Loucy (cell line): Measurements from ENCODE around the gene TRMT61A.

Experiments used
- CTCF ChIP-seq: fragments of 200-600 bp; sonication (generic); conservative IDR thresholded peaks from 2 replicates; pipeline ENCODE4 v1.5.1; 2014; ENCODE audit warnings: mild to moderate bottlenecking, antibody characterized with exemption, low read length
- EZH2phosphoT487 ChIP-seq: fragments of 200-600 bp; IDR thresholded peaks from 2 replicates; pipeline ENCODE4 v1.6.1; 2018; ENCODE audit warnings: antibody characterized with exemption, mild to moderate bottlenecking, moderate library complexity, borderline replicate concordance

GRCh38 chr14:103488960-103489359 is 40.0 kb upstream of the TRMT61A start:
- TF ChIP-seq CTCF (no peak), EZH2phosphoT487 (no peak)
